Spleen (tissue), 11 donors: ENCODE measurements around the gene MAP3K5. TPM values are rescaled to one million over a fixed set of nuclear protein-coding genes. Genes with fewer than 3 reads are reported as not detected.

Experiments
- DNase-seq: peaks from one replicate; pipeline ENCODE4 v3.0.0-alpha.2; 2020
- H3K27ac ChIP-seq, 8 donors: fragments of 200-600 bp; sonication (generic) in 7 of 8; 1 replicate in 4 of 8; 2 replicates in 4 of 8; pipeline versions ENCODE4 v1.5.0 to v1.8.0; 2016 to 2021; ENCODE audit warnings: inconsistent platforms in 4 of 8, mild to moderate bottlenecking in 4 of 8, moderate library complexity in 1 of 8
- H3K27me3 ChIP-seq, 7 donors: fragments of 200-600 bp; sonication (generic) in 6 of 7; replicated peaks in 1 of 7; 1 replicate in 4 of 7; 2 replicates in 3 of 7; pipeline versions ENCODE4 v1.5.0 to v1.8.0; 2016 to 2021; ENCODE audit warnings: inconsistent platforms in 3 of 7, mild to moderate bottlenecking in 1 of 7
- H3K36me3 ChIP-seq, 6 donors: fragments of 200-600 bp; sonication (generic) in 5 of 6; 1 replicate in 4 of 6; 2 replicates in 2 of 6; pipeline versions ENCODE4 v1.5.0 to v1.8.0; 2016 to 2021; ENCODE audit warnings: inconsistent platforms in 2 of 6
- H3K4me1 ChIP-seq, 6 donors: fragments of 200-600 bp; sonication (generic) in 5 of 6; 1 replicate in 3 of 6; 2 replicates in 3 of 6; pipeline versions ENCODE4 v1.5.0 to v1.8.0; 2016 to 2021; ENCODE audit warnings: inconsistent platforms in 3 of 6
- H3K4me3 ChIP-seq, 8 donors: fragments of 200-600 bp; sonication (generic) in 7 of 8; 1 replicate in 4 of 8; 2 replicates in 4 of 8; pipeline versions ENCODE4 v1.5.0 to v1.8.0; 2016 to 2021; ENCODE audit warnings: inconsistent platforms in 4 of 8, mild to moderate bottlenecking in 4 of 8, moderate library complexity in 2 of 8
- H3K9me3 ChIP-seq, 8 donors: fragments of 200-600 bp; sonication (generic) in 7 of 8; 1 replicate in 4 of 8; 2 replicates in 4 of 8; pipeline versions ENCODE4 v1.5.0 to v1.8.0; 2016 to 2021; ENCODE audit warnings: inconsistent platforms in 4 of 8
- CTCF ChIP-seq, 11 experiments: fragments of 200-600 bp in 7 of 11; fragments of 450-650 bp in 4 of 11; sonication (generic) in 4 of 11; IDR thresholded peaks in 8 of 11; conservative IDR thresholded peaks in 3 of 11; 1 replicate in 7 of 11; 2 replicates in 4 of 11; pipeline versions ENCODE4 v1.4.0 to v1.8.0; 2016 to 2021; ENCODE audit warnings: antibody characterized with exemption in 11 of 11, inconsistent platforms in 4 of 11, mild to moderate bottlenecking in 1 of 11
- POLR2A ChIP-seq, 3 donors: fragments of 450-650 bp; IDR thresholded peaks; one replicate each; pipeline ENCODE4 v1.5.1; 2017; ENCODE audit warnings: antibody characterized with exemption in 3 of 3, mild to moderate bottlenecking in 1 of 3
- POLR2AphosphoS5 ChIP-seq, 3 donors: sonication (generic); formaldehyde crosslinking; IDR thresholded peaks; one replicate each; pipeline ENCODE4 v1.5.1; 2017; ENCODE audit warnings: antibody characterized with exemption in 3 of 3
- whole genome bisulfite sequencing, 5 donors: extraction: QIAGEN DNeasy Blood & Tissue Kit in 3 of 5; methylation state at CpG; one replicate each; pipeline versions ENCODE4 v1.1.5 to v1.1.7; 2013 to 2018; 5-methylcytosine and 5-hydroxymethylcytosine counted together
- intact Hi-C: fragments of 100-400 bp; cut with DNase I; formaldehyde crosslinking; loops from one replicate; pipeline ENCODE4 v1.15.0; 2023; ENCODE audit warnings: low total_unique reads
- polyA plus RNA-seq, 3 donors: library from polyadenylated mRNA; stranded (reverse); fragments of 200-250 nt; gene quantifications; one replicate each; pipeline ENCODE4 v1.2.1, GENCODE V29; 2013
- total RNA-seq, 7 donors: library from RNA; depleted of rRNA in 3 of 7; stranded (reverse); fragments of >200 nt in 3 of 7; fragmentation: NEBNext Ultra II Directional in 4 of 7; extraction: Animal tissue kit (Norgen Biotek cat#: 25700) in 4 of 7; gene quantifications; one replicate each; pipeline versions ENCODE4 v1.1.0 to v1.2.1, GENCODE V29; 2016 to 2021
- donor health status: healthy with polysubstance abuse.
- donor health status: DM: no; HTN: no; CAD: no; lungs with moderate emphysema.
- donor health status: DM: no; HTN: no; CAD: no.
- donor health status: Bipolar disorder and iron deficiency.
- donor health status: healthy.
- donor health status: DM: no; HTN: no; CAD: no.
- donor health status: DM: yes; HTN: yes; CAD: no.

Gene MAP3K5
- total and polyA plus RNA-seq, 10 donors = 7.2 to 55.0 (median 33.2) TPM

GRCh38 chr6:136533487-136533886, 258.8 kb downstream of the MAP3K5 start:
- H3K27ac ChIP-seq = no peak overlapping the region
- TF ChIP-seq CTCF (IDR thresholded peaks at IDR 0.05 in 8 of 11, conservative IDR thresholded peaks at IDR 0.05 in 3 of 11) (no peak), POLR2A (IDR thresholded peaks at IDR 0.05) (no peak), POLR2AphosphoS5 (IDR thresholded peaks at IDR 0.05) (no peak)
- H3K4me3 ChIP-seq = no peak overlapping the region
- no peaks in the 10 kb centered on the region for H3K4me1 ChIP-seq
- no peaks in the 10 kb centered on the region for H3K36me3 ChIP-seq
- 36 to 49% (median 38%) methylated on average over 5 of the region's 5 CpGs for WGBS, 5 donors
- intact Hi-C loops = no loop called here
- no peak for DNase-seq
- H3K9me3 ChIP-seq = no peaks in the 10 kb centered on the region
- H3K27me3 ChIP-seq = no peaks in the 10 kb centered on the region

- no peak overlapping the region for H3K27ac ChIP-seq
- H3K27me3 ChIP-seq = no peaks in the 10 kb centered on the region
- H3K36me3 ChIP-seq = no peaks in the 10 kb centered on the region
- no peak for DNase-seq
- intact Hi-C loops = no loop called here
- no peak overlapping the region for H3K4me3 ChIP-seq
- no peaks in the 10 kb centered on the region for H3K9me3 ChIP-seq
- 87 to 94% (median 90%) methylated on average over 6 of the region's 6 CpGs for WGBS, 5 donors
- peaks cover 0 to 4% (median under 1%) of the 10 kb centered on the region in 6 donors for H3K4me1 ChIP-seq
- no peak for TF ChIP-seq POLR2AphosphoS5 (IDR thresholded peaks at IDR 0.05)
- TF ChIP-seq POLR2A (IDR thresholded peaks at IDR 0.05) = no peak
- no peak for TF ChIP-seq CTCF (IDR thresholded peaks at IDR 0.05 in 8 of 11, conservative IDR thresholded peaks at IDR 0.05 in 3 of 11)
Observed at GRCh38 chr6:136532030-136532429, 260.2 kb downstream of the MAP3K5 start.

DNA sequence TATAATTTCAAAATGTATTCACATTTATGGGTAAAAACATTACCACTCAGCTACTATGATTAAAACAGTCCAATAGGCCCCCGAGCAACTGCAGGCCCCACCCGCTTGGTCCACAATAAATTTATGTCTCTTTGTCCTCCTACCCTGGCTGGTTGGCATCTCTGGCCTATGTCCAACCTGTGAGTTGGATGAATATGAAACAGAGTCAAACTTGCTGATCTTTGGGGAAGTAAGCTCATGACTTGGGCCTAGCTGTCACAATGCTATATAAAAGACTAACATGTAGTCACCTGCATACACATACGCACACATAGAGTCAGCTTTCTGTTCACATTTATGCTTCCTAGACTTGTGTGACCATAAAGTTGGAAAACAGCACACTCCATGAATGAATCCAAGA, 262.6 kb downstream of the MAP3K5 start:
- 86 to 97% (median 92%) methylated on average over 3 of the region's 3 CpGs for WGBS, 5 donors
- intact Hi-C loops = no loop called here
- H3K9me3 ChIP-seq = no peaks in the 10 kb centered on the region

DNA sequence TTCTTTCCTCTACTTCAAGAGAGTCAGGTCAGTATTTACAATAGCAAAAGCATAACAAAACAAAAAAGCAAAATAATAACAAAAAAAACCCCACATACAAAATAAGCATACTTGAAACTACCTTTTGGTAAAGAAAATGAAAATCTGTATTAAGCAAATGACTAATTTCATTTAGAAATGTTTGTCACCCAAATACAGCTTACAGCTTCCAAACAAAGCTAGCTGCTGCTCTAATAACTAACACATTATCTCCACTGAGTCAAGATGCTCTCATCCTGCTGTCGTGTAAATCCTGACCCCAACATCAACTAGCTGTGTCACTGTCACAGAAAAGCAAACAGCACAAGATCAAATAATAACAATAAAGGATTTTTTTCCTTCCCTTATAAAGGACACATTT, 263.8 kb downstream of the MAP3K5 start:
- H3K9me3 ChIP-seq = no peaks in the 10 kb centered on the region
- no peaks in the 10 kb centered on the region for H3K27me3 ChIP-seq
- TF ChIP-seq CTCF (IDR thresholded peaks at IDR 0.05 in 8 of 11, conservative IDR thresholded peaks at IDR 0.05 in 3 of 11) (no peak), POLR2AphosphoS5 (IDR thresholded peaks at IDR 0.05) (no peak), POLR2A (IDR thresholded peaks at IDR 0.05) (no peak)
- peaks cover 0 to 24% (median 12%) of the 10 kb centered on the region in 6 donors for H3K4me1 ChIP-seq
- 78 to 97% (median 82%) methylated on average over 1 of the region's 1 CpG for WGBS, 5 donors
- intact Hi-C loops = no loop called here
- H3K36me3 ChIP-seq = no peaks in the 10 kb centered on the region
- H3K27ac ChIP-seq = no peak overlapping the region
- H3K4me3 ChIP-seq = no peak overlapping the region
- DNase-seq = no peak

More for the DNA sequence above, 262.6 kb downstream of the MAP3K5 start:
- Histone ChIP-seq H3K27ac (no peak overlapping the region), H3K4me1 (peaks cover 0 to 24% (median 12%) of the 10 kb centered on the region in 6 donors), H3K36me3 (no peaks in the 10 kb centered on the region), H3K27me3 (no peaks in the 10 kb centered on the region), H3K4me3 (no peak overlapping the region)
- TF ChIP-seq CTCF (IDR thresholded peaks at IDR 0.05 in 8 of 11, conservative IDR thresholded peaks at IDR 0.05 in 3 of 11) (no peak), POLR2A (IDR thresholded peaks at IDR 0.05) (no peak), POLR2AphosphoS5 (IDR thresholded peaks at IDR 0.05) (no peak)
- no peak for DNase-seq
